KMS-11 (cell line): Measurements from ENCODE around the gene ACAP3.

Experiments used
- H2AFZ ChIP-seq: fragments of 200-600 bp; sonication (generic); 2 replicates; pipeline ENCODE4 v1.6.1; 2016; ENCODE audit warnings: antibody characterized with exemption, mixed run types, low read depth
- H3K27ac ChIP-seq: fragments of 200-600 bp; sonication (generic); 2 replicates; pipeline ENCODE4 v1.6.1; 2016; ENCODE audit warnings: mild to moderate bottlenecking, mixed run types
- H3K27me3 ChIP-seq: fragments of 200-600 bp; sonication (generic); 2 replicates; pipeline ENCODE4 v1.6.1; 2017; ENCODE audit warnings: mild to moderate bottlenecking, low read depth, mixed run types, moderate library complexity; ENCODE audit not compliant: insufficient read depth
- H3K36me3 ChIP-seq: fragments of 200-600 bp; sonication (generic); 2 replicates; pipeline ENCODE4 v1.6.1; 2017; ENCODE audit warnings: mild to moderate bottlenecking, mixed run types; ENCODE audit not compliant: insufficient read depth
- H3K4me1 ChIP-seq: fragments of 200-600 bp; sonication (generic); 2 replicates; pipeline ENCODE4 v1.6.1; 2016; ENCODE audit warnings: mild to moderate bottlenecking, low read depth, mixed run types; ENCODE audit not compliant: poor library complexity, severe bottlenecking
- H3K4me2 ChIP-seq: fragments of 200-600 bp; sonication (generic); 2 replicates; pipeline ENCODE4 v1.7.0; 2016; ENCODE audit warnings: mild to moderate bottlenecking, mixed run types
- H3K4me3 ChIP-seq: fragments of 200-600 bp; sonication (generic); IDR thresholded peaks from 2 replicates; pipeline ENCODE4 v1.6.1; 2017; ENCODE audit warnings: low read depth, low read length, mixed read lengths; ENCODE audit not compliant: insufficient read depth
- H3K79me2 ChIP-seq: fragments of 200-600 bp; sonication (generic); 2 replicates; pipeline ENCODE4 v1.6.1; 2016; ENCODE audit warnings: low read depth, mixed run types; ENCODE audit not compliant: insufficient read depth
- H3K9ac ChIP-seq: fragments of 200-600 bp; sonication (generic); 2 replicates; pipeline ENCODE4 v1.6.1; 2016; ENCODE audit warnings: mild to moderate bottlenecking, mixed run types
- H4K20me1 ChIP-seq: fragments of 200-600 bp; sonication (generic); 2 replicates; pipeline ENCODE4 v1.6.1; 2016; ENCODE audit warnings: mild to moderate bottlenecking, mixed run types; ENCODE audit not compliant: insufficient read depth
- TF ChIP-seq, protein P1 (sequence below): fragments of 200-600 bp; sonication (generic); conservative IDR thresholded peaks from 2 replicates; pipeline ENCODE4 v1.6.1; 2017; ENCODE audit warnings: low read depth, mild to moderate bottlenecking, antibody characterized with exemption, low read length, moderate library complexity, mixed read lengths

The ACAP3 gene, protein sequence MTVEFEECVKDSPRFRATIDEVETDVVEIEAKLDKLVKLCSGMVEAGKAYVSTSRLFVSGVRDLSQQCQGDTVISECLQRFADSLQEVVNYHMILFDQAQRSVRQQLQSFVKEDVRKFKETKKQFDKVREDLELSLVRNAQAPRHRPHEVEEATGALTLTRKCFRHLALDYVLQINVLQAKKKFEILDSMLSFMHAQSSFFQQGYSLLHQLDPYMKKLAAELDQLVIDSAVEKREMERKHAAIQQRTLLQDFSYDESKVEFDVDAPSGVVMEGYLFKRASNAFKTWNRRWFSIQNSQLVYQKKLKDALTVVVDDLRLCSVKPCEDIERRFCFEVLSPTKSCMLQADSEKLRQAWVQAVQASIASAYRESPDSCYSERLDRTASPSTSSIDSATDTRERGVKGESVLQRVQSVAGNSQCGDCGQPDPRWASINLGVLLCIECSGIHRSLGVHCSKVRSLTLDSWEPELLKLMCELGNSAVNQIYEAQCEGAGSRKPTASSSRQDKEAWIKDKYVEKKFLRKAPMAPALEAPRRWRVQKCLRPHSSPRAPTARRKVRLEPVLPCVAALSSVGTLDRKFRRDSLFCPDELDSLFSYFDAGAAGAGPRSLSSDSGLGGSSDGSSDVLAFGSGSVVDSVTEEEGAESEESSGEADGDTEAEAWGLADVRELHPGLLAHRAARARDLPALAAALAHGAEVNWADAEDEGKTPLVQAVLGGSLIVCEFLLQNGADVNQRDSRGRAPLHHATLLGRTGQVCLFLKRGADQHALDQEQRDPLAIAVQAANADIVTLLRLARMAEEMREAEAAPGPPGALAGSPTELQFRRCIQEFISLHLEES

DNA sequence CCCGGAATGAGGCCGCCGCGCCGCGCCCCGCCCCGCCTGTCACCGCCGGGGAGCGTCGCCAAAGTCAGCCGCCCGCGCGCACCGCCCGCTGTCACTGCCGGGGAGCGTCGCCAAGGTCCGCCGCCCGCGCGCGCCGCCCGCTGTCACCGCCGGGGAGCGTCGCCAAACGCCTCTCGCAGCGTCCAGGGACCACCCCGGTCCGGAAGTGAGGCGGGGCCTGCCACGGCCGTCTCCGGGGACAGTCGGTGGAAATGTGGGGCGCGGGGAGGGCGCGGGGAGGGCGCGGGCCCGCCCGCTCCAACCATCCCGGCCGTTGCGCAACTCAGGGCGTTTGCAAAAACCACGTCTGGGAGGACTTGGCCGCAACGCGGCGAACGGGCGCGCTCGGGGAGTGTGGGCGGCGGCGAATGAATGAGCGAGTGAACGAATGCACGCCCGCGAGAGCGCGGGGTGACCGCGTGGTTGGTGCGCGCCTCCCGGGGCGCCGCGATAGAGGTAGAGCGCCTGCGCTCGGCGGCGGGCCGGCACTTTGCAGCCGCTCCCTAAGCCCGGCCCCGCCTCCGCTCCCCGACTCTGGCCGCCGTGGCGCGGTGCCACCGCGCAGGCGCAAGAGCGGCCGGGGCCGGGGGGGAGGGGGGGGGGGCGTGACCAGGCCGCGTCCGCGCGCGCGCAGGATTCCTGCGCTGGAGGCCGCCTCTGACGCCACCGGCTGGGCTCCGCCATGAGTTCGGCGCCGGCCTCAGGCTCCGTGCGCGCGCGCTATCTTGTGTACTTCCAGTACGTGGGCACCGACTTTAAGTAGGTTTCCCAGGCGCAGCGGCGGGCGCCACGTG lies at the start of gene ACAP3, which contains the start of gene PUSL1:
Gene ACAP3, minus strand, starts transcription at position 8 of the 833 bp plus-strand sequence. CDS start 115 bp downstream, outside the sequence.
Gene PUSL1, plus strand, starts transcription at position 675 of the 833 bp plus-strand sequence. Its CDS starts 47 bp downstream, at position 722.
- Histone ChIP-seq H3K79me2 (peaks cover 35% of the 10 kb centered on the region), H4K20me1 (no peaks in the 10 kb centered on the region), H3K27ac (peak within 1 kb of the TSS; percentile 87), H3K36me3 (no peaks in the 10 kb centered on the region), H3K4me2 (peak within 1 kb of the TSS; percentile 80), H3K4me1 (peaks cover 17% of the 10 kb centered on the region), H3K9ac (peak within 1 kb of the TSS; percentile 89), H2AFZ (peak within 1 kb of the TSS; percentile 79), H3K4me3 (peak within 1 kb of the TSS; percentile 69), H3K27me3 (no peaks in the 10 kb centered on the region)
- TF ChIP-seq, protein P1, sequence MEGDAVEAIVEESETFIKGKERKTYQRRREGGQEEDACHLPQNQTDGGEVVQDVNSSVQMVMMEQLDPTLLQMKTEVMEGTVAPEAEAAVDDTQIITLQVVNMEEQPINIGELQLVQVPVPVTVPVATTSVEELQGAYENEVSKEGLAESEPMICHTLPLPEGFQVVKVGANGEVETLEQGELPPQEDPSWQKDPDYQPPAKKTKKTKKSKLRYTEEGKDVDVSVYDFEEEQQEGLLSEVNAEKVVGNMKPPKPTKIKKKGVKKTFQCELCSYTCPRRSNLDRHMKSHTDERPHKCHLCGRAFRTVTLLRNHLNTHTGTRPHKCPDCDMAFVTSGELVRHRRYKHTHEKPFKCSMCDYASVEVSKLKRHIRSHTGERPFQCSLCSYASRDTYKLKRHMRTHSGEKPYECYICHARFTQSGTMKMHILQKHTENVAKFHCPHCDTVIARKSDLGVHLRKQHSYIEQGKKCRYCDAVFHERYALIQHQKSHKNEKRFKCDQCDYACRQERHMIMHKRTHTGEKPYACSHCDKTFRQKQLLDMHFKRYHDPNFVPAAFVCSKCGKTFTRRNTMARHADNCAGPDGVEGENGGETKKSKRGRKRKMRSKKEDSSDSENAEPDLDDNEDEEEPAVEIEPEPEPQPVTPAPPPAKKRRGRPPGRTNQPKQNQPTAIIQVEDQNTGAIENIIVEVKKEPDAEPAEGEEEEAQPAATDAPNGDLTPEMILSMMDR = no peak

DNA sequence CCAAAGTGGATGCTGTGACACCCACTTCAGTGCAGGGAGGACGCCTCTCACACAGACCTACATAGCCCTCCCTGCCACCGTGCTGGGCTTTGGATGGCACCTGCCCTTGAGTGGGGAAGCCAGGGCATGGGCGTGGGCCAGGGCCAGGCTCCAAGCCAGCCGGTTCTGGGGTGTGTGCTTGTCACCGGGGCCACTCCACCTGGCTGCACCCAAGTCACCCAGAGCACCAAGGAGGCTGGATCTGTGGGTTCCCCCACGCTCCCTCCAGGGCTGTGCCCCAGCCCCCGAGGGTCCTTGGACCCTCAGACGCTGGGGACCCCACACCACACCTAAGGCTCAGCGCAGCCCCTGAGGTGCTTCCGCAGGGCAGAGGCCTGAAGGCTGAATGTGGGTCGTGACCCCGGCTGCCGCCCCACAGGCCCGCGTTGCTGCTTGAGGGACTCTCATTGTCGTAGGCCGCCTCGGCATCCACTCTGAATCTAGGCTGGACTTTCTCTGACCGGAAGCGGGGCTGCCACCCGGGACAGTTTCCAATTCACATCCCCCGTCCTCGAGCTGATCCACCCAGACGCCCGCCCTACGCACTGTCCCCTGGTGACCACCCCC lies 49.2 kb upstream of the ACAP3 start:
- H3K4me1 ChIP-seq = peaks cover 14% of the 10 kb centered on the region
- H3K27ac ChIP-seq = no peak overlapping the region
- H3K4me2 ChIP-seq = no peak overlapping the region

DNA sequence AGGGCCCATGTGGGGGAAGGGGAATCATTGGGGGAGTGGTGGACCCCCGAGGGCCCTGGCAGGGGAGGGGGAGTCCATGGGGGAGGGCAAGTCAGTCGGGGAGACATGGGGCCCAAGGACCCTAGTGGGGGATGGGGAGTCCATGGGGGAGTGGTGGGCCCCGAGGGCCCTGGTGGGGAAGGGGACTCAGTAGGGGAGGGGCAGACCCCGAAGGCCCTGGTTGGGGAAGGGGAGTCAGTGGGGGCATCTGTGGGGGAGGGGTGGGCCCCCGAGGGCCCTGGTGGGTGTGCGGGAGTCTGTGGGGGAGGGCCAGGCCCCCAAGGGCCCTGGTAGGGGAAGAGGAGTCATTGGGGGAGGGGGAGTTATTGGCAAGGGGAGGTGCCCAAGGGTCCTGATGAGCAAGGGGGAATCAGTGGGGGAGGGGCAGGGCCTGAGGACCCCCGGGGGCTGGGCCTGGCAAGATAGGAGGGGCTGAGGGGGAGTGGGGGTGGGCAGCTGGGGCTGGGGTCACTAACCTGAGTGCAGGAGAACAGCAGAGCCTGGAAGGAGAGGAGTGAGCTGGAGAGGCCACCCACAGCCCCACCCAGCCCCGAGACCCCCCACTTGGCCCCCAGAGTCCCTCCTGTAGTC lies 48.6 kb upstream of the ACAP3 start:
- H3K4me3 ChIP-seq = no peak overlapping the region
- TF ChIP-seq, protein P1 = no peak
- H3K79me2 ChIP-seq = no peaks in the 10 kb centered on the region
- H3K27ac ChIP-seq = no peak overlapping the region
- no peak overlapping the region for H2AFZ ChIP-seq
- no peaks in the 10 kb centered on the region; the same call in 1 of the 2 replicates for H3K27me3 ChIP-seq
- H4K20me1 ChIP-seq = no peaks in the 10 kb centered on the region
- H3K4me1 ChIP-seq = peaks cover 18% of the 10 kb centered on the region
- H3K9ac ChIP-seq = no peak overlapping the region
- H3K36me3 ChIP-seq = no peaks in the 10 kb centered on the region
- H3K4me2 ChIP-seq = no peak overlapping the region

More for the DNA sequence above, 49.2 kb upstream of the ACAP3 start:
- no peak overlapping the region for H3K4me3 ChIP-seq
- TF ChIP-seq, protein P1 = no peak
- H3K27me3 ChIP-seq = peaks cover 3% of the 10 kb centered on the region; the same call in 1 of the 2 replicates
- no peaks in the 10 kb centered on the region for H3K79me2 ChIP-seq
- no peaks in the 10 kb centered on the region for H4K20me1 ChIP-seq
- no peak overlapping the region for H3K9ac ChIP-seq
- no peak overlapping the region for H2AFZ ChIP-seq
- H3K36me3 ChIP-seq = no peaks in the 10 kb centered on the region
